SKM-1 (cell line): Measurements from ENCODE around the gene SYDE2.
A peak's percentile ranks its signal among the peaks of the same experiment; 100 is the strongest.
"Not testable (repeated sequence)": the region's sequence is repeated elsewhere in the genome, so short reads cannot be mapped to it uniquely, and the experiment has no call there.

Experiments
- DNase-seq: peaks from one replicate; lab custom pipeline; 2025; ENCODE audit not compliant: unreplicated experiment; lab: John Stamatoyannopoulos, UW

SYDE2 gene

GRCh38 chr1:85174503-85174902 lies 26.3 kb downstream of the SYDE2 start:
- DNase-seq, result no peak

- no peak for DNase-seq
These were observed 28.0 kb downstream of the SYDE2 start for GRCh38 chr1:85172684-85173337.

GRCh38 chr1:85171721-85172120 lies 29.1 kb downstream of the SYDE2 start:
- no peak for DNase-seq

GRCh38 chr1:85168884-85169283 lies 31.9 kb downstream of the SYDE2 start:
- no peak for DNase-seq

GRCh38 chr1:85166351-85166750 lies 34.5 kb downstream of the SYDE2 start:
- DNase-seq, result no peak

GRCh38 chr1:85158910-85159309 lies 41.9 kb downstream of the SYDE2 start:
- DNase-seq, result no peak

- no peak for DNase-seq
These were observed 43.4 kb downstream of the SYDE2 start for GRCh38 chr1:85157436-85157835.

- no peak for DNase-seq
These were observed 47.5 kb downstream of the SYDE2 start for GRCh38 chr1:85153149-85153891.

GRCh38 chr1:85151446-85151845 lies 49.4 kb downstream of the SYDE2 start:
- no peak for DNase-seq

- DNase-seq, result no peak
These were observed 51.0 kb downstream of the SYDE2 start for GRCh38 chr1:85149805-85150204.

- no peak for DNase-seq
These were observed 52.1 kb downstream of the SYDE2 start for GRCh38 chr1:85148524-85149250.

- no peak for DNase-seq
These were observed 53.9 kb downstream of the SYDE2 start for GRCh38 chr1:85146972-85147359.

GRCh38 chr1:85146298-85146971 lies 54.4 kb downstream of the SYDE2 start:
- DNase-seq, result not testable (repeated sequence)

- DNase-seq, result no peak
These were observed 56.5 kb downstream of the SYDE2 start for GRCh38 chr1:85144351-85144750.

- no peak for DNase-seq
These were observed 58.1 kb downstream of the SYDE2 start for GRCh38 chr1:85142753-85143152.

GRCh38 chr1:85138439-85138838 lies 62.4 kb downstream of the SYDE2 start:
- DNase-seq, result not testable (repeated sequence)

GRCh38 chr1:85137660-85138059 lies 63.2 kb downstream of the SYDE2 start:
- DNase-seq, result no peak

GRCh38 chr1:85135392-85135798 lies 65.4 kb downstream of the SYDE2 start:
- DNase-seq, result no peak

GRCh38 chr1:85134583-85135391 lies 66.0 kb downstream of the SYDE2 start:
- peak; percentile 22 for DNase-seq

- DNase-seq, result no peak
These were observed 67.2 kb downstream of the SYDE2 start for GRCh38 chr1:85133565-85134159.
